SKM-1 (cell line): ENCODE results near the gene OSBPL7.
"Not testable (repeated sequence)": the region's sequence is repeated elsewhere in the genome, so short reads cannot be mapped to it uniquely, and the experiment has no call there.

Experiments
- DNase-seq: peaks from one replicate; lab custom pipeline; 2025; ENCODE audit not compliant: unreplicated experiment; lab: John Stamatoyannopoulos, UW

The OSBPL7 gene

DNA sequence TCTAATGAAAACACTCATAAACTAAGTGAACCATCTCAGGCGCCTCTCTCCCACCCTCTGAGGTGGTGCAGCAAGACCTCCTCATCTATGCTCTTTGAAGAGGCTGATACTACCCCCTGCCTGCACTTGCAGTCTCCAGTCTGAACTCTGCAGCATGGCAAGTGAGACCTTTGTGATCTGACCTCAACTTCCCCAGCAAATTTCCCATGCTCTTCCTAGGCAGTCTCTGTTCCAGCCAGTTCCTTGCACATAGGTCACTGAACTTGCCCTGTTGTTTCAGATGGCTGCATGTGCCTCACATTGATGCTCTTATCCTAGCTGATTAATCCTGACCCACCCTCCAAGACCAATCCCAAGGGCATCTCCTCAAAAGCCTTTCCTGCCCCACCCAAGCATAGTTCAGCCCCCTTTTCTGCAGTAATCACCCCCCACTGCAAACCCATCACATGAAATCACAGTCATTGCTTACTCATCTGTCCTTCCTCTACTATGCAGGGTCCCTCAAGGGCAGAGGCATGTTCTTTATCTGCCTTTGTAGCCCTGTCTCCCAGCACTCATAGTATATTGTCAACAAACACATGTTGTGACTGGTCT is 46.5 kb downstream of the OSBPL7 start:
- no peak for DNase-seq

DNA sequence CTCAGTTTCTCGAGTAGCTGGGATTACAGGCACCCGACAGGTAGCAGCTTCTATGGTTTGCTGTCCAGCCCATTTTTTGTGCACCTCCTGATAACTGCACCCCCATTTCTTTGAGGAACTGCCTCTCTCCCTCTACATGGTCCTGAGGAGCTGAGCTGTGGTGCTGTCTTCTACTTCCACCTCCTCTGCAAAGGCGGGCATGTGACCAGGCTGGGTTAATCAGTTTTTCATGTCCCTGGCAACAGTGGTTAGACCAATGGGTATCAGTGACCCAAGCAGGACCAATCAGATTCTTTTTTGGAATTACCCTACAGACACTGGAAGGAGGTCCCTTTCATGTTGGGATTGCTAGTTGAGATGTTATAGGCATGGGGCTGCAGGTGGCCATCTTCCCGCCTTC is 47.3 kb downstream of the OSBPL7 start:
- DNase-seq = no peak

DNA sequence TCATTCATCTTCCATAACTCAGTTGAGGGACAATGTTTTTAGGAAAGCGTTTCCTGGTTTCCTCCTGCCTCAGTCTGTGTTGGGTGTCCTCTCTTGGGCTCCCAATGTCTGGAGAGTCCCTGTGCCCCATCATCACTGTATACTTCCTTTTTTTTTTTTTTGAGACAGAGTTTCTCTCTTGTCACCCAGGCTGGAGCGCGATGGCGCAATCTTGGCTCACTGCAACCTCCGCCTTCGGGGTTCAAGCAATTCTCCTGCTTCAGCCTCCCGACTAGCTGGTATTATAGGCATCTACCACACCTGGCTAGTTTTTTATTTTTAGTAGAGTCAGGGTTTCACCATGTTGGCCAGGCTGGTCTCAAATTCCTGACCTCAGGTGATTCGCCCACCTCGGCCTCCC is 47.9 kb downstream of the OSBPL7 start:
- DNase-seq = not testable (repeated sequence)

DNA sequence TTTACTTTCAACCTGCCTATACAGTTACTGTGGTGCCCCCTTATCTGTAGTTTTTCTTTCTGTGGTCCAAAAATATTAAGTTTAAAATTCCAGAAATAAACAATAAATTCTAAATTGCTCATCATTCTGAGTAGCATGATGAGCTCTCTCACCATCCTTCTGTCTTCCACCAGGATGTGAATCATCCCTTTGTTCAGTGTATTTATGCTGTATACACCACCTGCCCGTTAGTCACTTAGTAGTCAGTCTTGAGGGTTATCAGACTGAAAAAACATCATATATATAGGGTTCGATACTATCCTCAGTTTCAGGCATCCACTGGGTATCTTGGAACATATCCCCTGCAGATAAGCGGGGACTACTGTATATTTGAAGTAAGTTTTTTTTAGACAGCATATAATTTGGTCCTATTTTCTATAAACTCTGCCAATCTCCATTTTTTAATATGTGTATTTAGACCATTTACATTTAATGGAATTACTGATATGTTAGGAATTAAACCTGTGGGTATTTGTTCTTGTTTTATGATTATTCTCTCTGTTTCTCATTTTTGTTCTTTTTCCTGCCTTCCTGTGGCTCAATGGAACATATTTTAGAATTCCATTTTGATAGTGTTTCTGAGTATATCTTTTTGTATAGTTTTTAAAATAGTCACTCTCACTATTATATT is 57.5 kb downstream of the OSBPL7 start:
- no peak for DNase-seq

DNA sequence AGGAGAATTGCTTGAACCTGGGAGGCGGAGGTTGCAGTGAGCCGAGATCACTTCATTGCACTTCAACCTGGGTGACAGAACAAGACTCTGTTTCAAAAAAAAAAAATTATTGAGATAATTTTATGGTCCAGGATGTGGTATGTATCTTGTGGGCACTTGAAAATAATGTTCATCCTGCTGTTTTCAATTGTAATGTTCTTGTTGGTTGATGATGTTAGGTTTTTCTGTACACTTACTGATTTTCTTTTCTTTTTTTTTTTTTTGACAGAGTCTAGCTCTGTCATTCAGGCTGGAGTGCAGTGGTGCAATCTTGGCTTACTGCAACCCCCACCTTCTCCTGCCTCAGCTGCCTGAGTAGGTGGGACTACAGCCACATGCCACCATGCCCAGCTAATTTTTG is 58.9 kb downstream of the OSBPL7 start:
- DNase-seq = no peak

DNA sequence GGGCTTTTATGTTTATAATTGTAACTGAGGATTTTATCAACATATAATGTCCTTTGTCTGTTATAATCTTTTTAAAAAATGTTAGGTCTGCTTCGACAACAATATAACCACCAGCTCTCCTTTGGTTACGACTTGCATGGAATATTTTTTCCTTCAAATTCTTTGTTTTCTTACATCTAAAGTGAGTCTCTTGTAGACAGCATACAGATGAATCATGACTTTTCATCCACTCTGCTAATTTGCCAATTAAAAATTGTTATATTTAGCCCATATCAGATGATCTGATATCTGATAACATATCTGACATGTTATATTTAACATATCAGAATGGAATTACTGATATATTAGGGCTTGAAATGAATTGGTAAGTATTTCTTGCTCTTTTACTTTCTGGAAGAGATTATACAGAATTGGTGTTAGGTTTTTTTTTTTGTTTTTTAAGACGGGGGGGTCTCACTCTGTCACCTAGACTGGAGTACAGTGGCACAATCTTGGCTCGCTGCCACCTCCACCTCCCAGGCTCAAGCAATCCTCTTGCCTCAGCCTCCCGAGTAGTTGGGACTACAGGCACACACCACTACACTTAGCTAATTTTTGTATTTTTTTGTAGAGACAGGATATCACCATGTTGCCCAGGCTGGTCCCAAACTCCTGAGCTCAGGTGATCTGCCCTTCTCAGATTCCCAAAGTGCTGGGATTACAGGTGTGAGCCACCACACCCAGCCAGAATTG is 61.0 kb downstream of the OSBPL7 start:
- DNase-seq = no peak

DNA sequence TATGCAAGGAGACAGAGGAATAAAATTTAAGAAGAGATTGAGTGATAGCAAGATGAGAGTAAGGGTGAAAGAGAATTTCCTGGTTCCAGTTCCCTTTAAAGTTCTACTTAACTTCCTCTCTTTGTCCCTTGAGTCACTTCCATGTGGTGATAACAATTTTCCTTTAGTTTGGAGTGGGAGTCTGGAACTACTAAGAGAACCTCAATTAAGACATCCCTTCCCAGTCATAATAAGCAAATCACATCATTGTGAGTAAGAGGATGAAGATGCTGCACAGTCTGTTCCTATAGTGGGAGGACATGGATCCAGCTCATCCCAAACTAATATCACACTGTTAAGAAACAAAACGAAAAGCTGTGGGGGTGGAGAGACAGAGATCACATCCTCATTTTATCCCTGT is 64.2 kb downstream of the OSBPL7 start:
- DNase-seq = no peak
